ENCODE data around the gene NDRG4. TPM values are rescaled to one million over a fixed set of nuclear protein-coding genes. Genes with fewer than 3 reads are reported as not detected.
A peak's percentile ranks its signal among the peaks of the same experiment; 100 is the strongest.

The NDRG4 gene
- total RNA-seq, 1 experiment from 2014 or later: 8.6 TPM

DNA sequence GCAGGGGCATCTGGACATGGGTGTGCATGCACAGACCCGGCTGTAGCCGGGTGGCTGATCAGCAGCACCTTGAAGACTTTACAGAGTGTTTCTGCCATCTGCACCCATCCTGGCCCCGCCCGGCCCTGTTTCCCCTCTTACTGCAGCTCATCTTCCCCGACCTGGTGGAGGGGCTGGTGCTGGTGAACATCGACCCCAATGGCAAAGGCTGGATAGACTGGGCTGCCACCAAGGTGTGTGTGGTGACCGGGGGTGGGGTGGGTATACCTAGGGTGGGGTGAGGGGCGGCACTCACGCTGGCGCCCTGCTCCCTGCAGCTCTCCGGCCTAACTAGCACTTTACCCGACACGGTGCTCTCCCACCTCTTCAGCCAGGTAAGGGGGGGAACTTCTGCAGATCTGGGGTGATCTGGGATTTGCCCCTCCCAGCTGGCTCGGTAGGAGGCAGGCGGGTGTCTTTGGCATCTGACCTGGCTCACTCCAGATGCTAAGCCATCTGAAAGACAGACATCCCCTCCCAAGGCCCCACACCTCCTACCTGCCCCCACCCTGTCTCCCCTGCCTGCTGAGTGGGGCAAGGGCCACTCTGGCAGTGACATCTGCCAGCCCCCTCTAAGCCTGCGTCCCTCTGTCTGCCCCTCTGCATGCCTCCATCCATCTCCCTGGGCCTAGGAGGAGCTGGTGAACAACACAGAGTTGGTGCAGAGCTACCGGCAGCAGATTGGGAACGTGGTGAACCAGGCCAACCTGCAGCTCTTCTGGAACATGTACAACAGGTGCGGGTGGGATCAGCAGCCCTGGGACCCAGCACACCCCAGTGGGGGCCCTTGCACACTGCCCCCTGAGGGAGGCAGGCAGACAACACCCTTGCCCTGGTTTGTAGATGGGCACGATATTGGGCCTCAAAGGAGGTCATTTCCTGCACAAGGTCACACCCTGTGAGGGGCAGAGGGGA is 6.6 kb downstream of the NDRG4 start:
- Histone ChIP-seq H3K79me2 (ENCODE audit: insufficient read depth, low read length) (peaks cover 10% of the 10 kb centered on the region), H3K4me2 (ENCODE audit: low read length) (no peak overlapping the region), H3K27me3 (ENCODE audit: insufficient read depth, low read length) (no peaks in the 10 kb centered on the region), H3K4me3 (replicated peaks in 1 of 2; ENCODE audit: low read depth in 1 of 2, low read length in 2 of 2) (no peak overlapping the region), H3K9me2 (ENCODE audit: insufficient read depth) (no peaks in the 10 kb centered on the region), H3K9ac (ENCODE audit: low read length) (no peak overlapping the region), H3K36me3 (ENCODE audit: control insufficient read depth in 1 of 2, insufficient read depth in 2 of 2, low read length in 2 of 2) (peaks cover 0 to 9% of the 10 kb centered on the region in 2 experiments; a peak in 1 of 4 replicates), H2AFZ (ENCODE audit: low read depth, low read length, poor library complexity, severe bottlenecking) (no peak overlapping the region), H3K4me1 (ENCODE audit: control insufficient read depth in 1 of 2, insufficient read depth in 2 of 2, low read length in 2 of 2) (peaks cover 0 to 5% of the 10 kb centered on the region in 2 experiments; a peak in 2 of 4 replicates), H3K9me3 (ENCODE audit: control insufficient read depth in 1 of 2, insufficient read depth in 1 of 2, low read depth in 1 of 2, low read length in 2 of 2) (no peaks in the 10 kb centered on the region), H3K27ac (ENCODE audit: low read depth, low read length) (no peak overlapping the region), H4K20me1 (ENCODE audit: insufficient read depth) (no peaks in the 10 kb centered on the region)
- POLR2A ChIA-PET: interaction anchor here (0.6 to 0.7 kb wide), 2 partner anchors 26 to 287 kb away, joined by 3 to 4 read pairs; no protein-coding TSS in a partner anchor
- no TSS peak for BruUV-seq (replicated peaks)
- RAD21 ChIA-PET (ENCODE audit: low non-redundant PET in 1 of 2, low total read pairs in 2 of 2, uncharacterized antibody in 2 of 2, unreplicated experiment in 2 of 2): interaction anchor here (0.6 kb wide), 2 partner anchors 41 to 250 kb away, joined by 3 to 5 read pairs; no protein-coding TSS in a partner anchor
- DNase-seq (ENCODE audit: low read depth, low spot score): no peak
- ATAC-seq: no peak
- no peak for TF ChIP-seq SIN3A (IDR thresholded peaks at IDR 0.05; ENCODE audit: low read depth)
- TF ChIP-seq, protein P1, sequence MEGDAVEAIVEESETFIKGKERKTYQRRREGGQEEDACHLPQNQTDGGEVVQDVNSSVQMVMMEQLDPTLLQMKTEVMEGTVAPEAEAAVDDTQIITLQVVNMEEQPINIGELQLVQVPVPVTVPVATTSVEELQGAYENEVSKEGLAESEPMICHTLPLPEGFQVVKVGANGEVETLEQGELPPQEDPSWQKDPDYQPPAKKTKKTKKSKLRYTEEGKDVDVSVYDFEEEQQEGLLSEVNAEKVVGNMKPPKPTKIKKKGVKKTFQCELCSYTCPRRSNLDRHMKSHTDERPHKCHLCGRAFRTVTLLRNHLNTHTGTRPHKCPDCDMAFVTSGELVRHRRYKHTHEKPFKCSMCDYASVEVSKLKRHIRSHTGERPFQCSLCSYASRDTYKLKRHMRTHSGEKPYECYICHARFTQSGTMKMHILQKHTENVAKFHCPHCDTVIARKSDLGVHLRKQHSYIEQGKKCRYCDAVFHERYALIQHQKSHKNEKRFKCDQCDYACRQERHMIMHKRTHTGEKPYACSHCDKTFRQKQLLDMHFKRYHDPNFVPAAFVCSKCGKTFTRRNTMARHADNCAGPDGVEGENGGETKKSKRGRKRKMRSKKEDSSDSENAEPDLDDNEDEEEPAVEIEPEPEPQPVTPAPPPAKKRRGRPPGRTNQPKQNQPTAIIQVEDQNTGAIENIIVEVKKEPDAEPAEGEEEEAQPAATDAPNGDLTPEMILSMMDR (IDR thresholded peaks at IDR 0.05 in 2 of 3, conservative IDR thresholded peaks at IDR 0.05 in 1 of 3; ENCODE audit: borderline replicate concordance in 1 of 3, insufficient read depth in 1 of 3, low read depth in 2 of 3, low read length in 2 of 3): peak in 2 of 3 experiments; percentile 9 to 20; a peak in 1 of 6 replicates
- CTCF ChIA-PET: no interaction called here
- intact Hi-C loops (cut with micrococcal nuclease): no loop called here

GRCh38 chr16:58507195-58507962 is 7.4 kb downstream of the NDRG4 start:
- ATAC-seq (no peak), DNase-seq (ENCODE audit: low read depth, low spot score) (no peak)
- Histone ChIP-seq H4K20me1 (ENCODE audit: insufficient read depth) (no peaks in the 10 kb centered on the region), H3K9ac (ENCODE audit: low read length) (no peak overlapping the region), H3K27ac (ENCODE audit: low read depth, low read length) (no peak overlapping the region), H3K79me2 (ENCODE audit: insufficient read depth, low read length) (peaks cover 19% of the 10 kb centered on the region), H3K4me2 (ENCODE audit: low read length) (no peak overlapping the region), H3K4me3 (replicated peaks in 1 of 2; ENCODE audit: low read depth in 1 of 2, low read length in 2 of 2) (no peak overlapping the region), H3K9me3 (ENCODE audit: control insufficient read depth in 1 of 2, insufficient read depth in 1 of 2, low read depth in 1 of 2, low read length in 2 of 2) (no peaks in the 10 kb centered on the region), H3K27me3 (ENCODE audit: insufficient read depth, low read length) (no peaks in the 10 kb centered on the region), H3K4me1 (ENCODE audit: control insufficient read depth in 1 of 2, insufficient read depth in 2 of 2, low read length in 2 of 2) (no peaks in the 10 kb centered on the region), H2AFZ (ENCODE audit: low read depth, low read length, poor library complexity, severe bottlenecking) (no peak overlapping the region), H3K9me2 (ENCODE audit: insufficient read depth) (no peaks in the 10 kb centered on the region), H3K36me3 (ENCODE audit: control insufficient read depth in 1 of 2, insufficient read depth in 2 of 2, low read length in 2 of 2) (peaks cover 0 to 9% of the 10 kb centered on the region in 2 experiments; a peak in 1 of 4 replicates)
- RAD21 ChIA-PET (ENCODE audit: low non-redundant PET in 1 of 2, low total read pairs in 2 of 2, uncharacterized antibody in 2 of 2, unreplicated experiment in 2 of 2): no interaction called here
- intact Hi-C loops (cut with micrococcal nuclease): no loop called here
- CTCF ChIA-PET: no interaction called here
- POLR2A ChIA-PET: no interaction called here
- BruUV-seq (replicated peaks): no TSS peak
- TF ChIP-seq SIN3A (IDR thresholded peaks at IDR 0.05; ENCODE audit: low read depth) (no peak), EGR1 (IDR thresholded peaks at IDR 0.05; ENCODE audit: low read depth) (no peak), JUND (IDR thresholded peaks at IDR 0.05) (no peak), ZFX (IDR thresholded peaks at IDR 0.05) (no peak)

Data from HCT116 (cell line).